ENCODE results near the gene AMER2. TPM values are rescaled to one million over a fixed set of nuclear protein-coding genes. Genes with fewer than 3 reads are reported as not detected.

Gene AMER2
- polyA plus RNA-seq, 5 donors, result 0.03 to 0.43 (median 0.21) TPM

DNA sequence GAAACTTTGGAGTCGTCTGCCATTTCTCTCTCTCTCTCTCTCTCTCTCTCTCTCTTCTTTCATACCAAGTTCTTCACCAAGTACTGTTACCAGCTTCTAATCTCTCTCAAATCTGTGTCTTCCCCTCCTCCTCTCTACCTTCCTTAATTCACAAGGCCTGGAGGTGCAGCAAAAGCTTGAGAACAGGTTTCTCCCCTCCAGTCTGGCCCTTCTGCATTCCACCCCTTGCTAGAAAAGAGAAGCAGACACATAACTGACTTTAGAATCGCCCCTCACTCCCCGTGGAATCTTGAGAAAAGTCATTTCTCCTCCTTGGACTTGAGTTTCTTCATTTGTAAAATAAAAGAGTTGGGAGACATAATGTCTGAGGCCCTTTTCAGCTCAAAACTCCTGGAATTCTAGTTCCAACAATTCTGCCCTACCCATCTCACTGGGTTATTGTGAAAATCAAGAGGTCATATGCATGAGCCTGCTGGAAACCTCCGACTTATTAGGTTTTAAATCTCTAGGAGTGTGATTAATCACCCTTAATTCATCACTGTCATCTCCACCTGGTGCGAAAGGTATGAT is 20.4 kb downstream of the AMER2 start:
- no peak for DNase-seq

- no peak for DNase-seq
Observed at GRCh38 chr13:25149711-25150110, 22.4 kb downstream of the AMER2 start.

DNA sequence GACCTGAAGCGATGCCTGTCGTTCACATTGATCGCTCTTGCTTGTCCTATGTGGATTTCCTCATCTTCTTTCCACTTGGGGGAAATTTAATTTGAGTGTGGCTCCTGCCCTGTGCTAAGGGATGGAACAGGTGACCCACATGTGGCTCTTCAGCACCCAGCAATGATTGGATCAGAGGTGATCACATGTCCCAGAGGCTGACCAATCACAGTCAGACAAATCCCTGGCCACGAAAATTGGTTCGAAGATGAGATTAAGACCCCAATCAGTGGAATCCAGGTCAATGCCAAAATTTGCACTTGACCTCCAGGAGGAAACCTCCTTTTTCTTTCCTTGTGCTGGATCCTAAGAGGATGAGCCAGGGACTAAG is 23.7 kb downstream of the AMER2 start:
- DNase-seq, result no peak

GRCh38 chr13:25147638-25148401 is 24.3 kb downstream of the AMER2 start:
- DNase-seq, result no peak

GRCh38 chr13:25143706-25144105 is 28.4 kb downstream of the AMER2 start:
- no peak for DNase-seq

GRCh38 chr13:25141042-25141441 is 31.0 kb downstream of the AMER2 start:
- DNase-seq, result no peak

- no peak for DNase-seq
Observed at GRCh38 chr13:25137788-25138115, 34.3 kb downstream of the AMER2 start.

DNA sequence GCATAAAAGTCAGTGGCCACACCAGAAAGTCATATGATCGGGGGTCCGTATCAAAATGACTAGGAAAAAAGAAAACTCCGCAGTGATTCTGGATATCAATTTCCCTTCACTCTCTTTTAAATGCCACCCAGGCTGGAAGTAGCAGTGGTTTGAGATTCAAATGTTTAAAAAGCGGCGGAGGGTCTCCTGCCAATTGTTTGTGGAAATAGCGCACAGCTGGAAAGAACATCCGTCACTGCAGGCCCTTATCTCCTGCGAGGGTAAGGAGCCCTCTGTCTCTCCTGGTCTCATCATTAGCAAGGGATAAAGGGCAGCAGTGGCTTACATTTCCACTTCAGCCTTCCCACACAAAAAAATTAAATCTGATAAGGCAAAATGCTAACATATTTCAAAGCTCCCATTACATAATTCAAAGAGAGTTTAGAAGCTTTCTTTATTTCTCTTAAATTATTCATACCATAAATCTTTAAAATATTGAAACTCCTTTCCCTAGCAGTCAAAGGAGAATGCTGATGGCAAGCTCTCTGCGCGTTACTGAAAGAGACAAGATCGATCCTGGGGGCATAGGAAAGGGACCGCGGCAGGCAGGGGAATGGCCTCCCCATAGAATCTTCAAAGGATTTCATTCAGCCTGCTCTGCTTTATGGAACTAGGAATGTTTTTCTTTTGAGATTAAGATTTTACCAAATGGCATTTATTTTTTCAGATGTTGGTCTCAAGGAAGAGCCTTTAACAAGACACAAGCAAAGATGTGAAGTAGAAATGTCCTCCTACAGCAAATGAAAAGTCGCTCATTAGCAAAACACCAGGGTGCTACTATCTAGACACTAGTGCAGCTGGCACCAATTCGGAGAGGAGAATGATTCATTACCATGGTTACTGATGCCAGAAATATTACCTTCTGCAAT is 35.0 kb downstream of the AMER2 start:
- peak in 1 of 2 donors; percentile 14 for DNase-seq

DNA sequence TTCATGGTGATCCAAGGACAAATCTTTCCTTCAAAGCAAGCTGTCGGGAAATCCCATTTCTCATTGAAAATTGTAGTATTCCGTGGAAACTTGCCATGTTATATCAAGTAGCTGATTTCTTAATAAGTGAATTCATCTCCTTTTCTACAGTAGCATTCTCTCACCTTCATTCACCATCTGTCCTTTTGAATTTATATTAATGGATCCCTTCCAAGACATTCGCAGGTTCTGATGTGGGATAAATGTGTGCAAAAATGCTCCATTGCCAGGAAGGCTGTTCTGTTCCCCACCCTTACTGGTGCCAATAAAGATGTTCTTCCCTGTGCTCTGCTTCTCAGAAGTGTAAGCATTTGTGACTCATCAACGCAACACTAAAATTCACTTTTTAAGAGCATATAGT is 36.2 kb downstream of the AMER2 start:
- DNase-seq, result no peak

- peak; percentile 27 to 35 for DNase-seq
Observed at GRCh38 chr13:25132751-25133390, 39.2 kb downstream of the AMER2 start.

DNA sequence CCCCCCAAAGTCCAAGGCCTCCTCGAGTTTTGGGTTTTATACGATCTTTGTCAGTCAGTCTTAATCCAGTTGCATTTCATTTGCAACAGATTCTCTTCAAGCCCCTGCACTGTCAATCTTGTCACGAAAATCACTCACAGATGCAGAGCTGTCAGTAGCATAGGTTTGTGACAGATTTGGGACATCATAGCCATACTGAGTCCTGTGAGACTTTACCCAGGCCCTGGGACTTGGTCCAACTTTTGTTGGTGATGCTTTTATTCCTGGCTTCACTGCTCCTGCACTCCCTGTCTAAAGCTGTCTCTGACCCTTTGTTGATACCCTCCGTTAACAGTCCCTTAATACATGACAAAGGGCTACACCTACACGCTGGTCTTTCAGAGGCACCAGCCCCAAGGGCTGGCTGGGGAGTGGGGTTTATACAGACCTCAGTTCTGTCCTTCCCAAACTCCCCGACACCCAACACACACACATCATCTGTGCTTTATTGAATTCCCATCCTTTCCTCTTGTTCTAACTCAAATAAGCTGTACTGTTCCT is 40.1 kb downstream of the AMER2 start:
- DNase-seq, result no peak

- no peak for DNase-seq
Observed at GRCh38 chr13:25130944-25131343, 41.1 kb downstream of the AMER2 start.

- DNase-seq, result no peak
Observed at GRCh38 chr13:25118378-25118905, 53.6 kb downstream of the AMER2 start.

DNA sequence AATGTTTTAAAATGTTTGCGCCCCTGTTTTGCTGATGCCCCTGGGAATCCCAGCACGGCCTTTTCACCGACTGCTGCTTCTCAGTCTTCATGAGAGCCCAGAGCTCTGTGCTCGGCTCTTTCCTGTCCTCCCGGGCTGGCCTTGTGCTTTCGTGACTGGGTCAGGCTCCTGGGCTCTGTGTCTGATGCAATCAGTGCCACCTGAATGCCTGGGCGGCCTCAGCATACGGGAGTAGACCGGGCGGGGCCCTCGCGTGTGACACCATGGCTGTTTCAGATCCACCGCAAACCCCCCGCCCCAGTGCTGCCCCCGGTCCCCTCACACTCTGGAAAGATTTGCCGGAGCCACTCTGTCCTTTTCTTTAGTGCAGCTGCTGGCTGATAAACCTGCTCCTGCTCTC is 54.8 kb downstream of the AMER2 start:
- no peak for DNase-seq

GRCh38 chr13:25116044-25116443 is 56.0 kb downstream of the AMER2 start:
- DNase-seq, result no peak

- peak; percentile 42 to 66 for DNase-seq
Observed at GRCh38 chr13:25114220-25114619, 57.9 kb downstream of the AMER2 start.

DNA sequence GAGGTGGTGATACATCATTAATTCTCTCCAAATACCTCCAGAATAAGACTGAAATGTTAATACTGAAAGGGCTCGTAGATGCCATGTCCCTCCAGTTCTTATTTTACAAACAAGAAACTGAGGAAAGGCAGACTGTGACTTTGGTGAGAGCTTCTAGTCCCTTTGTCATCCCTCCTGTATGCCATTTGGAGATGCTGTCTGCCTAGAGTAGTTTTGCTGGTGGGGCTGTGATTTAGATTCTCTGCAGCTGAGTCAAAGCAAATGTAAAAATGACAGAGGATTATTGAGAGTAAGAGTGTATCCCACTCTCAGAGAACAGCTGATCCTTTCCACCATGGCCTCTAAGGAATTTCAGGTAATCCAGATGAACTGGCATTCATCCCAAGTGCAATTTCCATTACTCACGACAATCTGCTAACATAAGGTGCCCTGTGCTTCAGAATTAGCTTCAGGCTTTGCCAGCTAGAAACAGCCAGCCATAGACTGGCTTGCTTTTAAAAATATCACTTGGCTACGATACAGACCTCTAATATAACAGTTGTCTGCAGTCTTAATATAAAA is 59.3 kb downstream of the AMER2 start:
- no peak for DNase-seq

Measured in right lung (tissue), 5 donors.